Measurements from ENCODE around the gene LITAF. TPM values are rescaled to one million over a fixed set of nuclear protein-coding genes. Genes with fewer than 3 reads are reported as not detected.

LITAF gene
- total and polyA plus RNA-seq, 12 donors, result 17.3 to 83.2 (median 51.3) TPM

DNA sequence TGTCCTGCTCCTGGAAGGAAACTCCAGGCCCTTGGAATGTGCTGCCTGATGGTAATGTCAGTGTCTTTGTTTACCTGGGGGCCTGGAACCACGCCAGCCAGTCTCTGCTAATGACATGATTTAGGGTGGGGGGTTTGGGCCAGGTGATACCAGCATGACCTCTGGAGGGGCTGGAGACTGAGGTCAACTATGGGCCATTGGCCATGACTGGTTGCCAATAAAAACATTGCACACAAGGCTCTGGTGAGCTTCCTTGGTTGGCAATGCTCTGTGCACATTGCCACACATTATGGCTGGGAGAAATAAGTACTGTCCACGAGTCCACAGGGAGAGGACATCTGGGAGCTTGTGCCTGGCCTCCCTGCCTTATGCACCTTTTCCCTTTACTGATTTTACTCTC is 52.5 kb downstream of the LITAF start:
- Histone ChIP-seq H3K27me3 (no peaks in the 10 kb centered on the region), H3K4me1 (replicated peaks in 1 of 2) (no peaks in the 10 kb centered on the region), H3K36me3 (replicated peaks in 1 of 2) (no peaks in the 10 kb centered on the region), H3K4me3 (no peak overlapping the region), H3K9me3 (replicated peaks in 1 of 3) (no peaks in the 10 kb centered on the region), H3K27ac (no peak overlapping the region)
- intact Hi-C loops (cut with DNase I), result loop anchor here in 1 of 2 donors (5.0 to 10.0 kb wide), 4 partner anchors 127 to 278 kb away; no protein-coding TSS in a partner anchor
- TF ChIP-seq, protein P1, sequence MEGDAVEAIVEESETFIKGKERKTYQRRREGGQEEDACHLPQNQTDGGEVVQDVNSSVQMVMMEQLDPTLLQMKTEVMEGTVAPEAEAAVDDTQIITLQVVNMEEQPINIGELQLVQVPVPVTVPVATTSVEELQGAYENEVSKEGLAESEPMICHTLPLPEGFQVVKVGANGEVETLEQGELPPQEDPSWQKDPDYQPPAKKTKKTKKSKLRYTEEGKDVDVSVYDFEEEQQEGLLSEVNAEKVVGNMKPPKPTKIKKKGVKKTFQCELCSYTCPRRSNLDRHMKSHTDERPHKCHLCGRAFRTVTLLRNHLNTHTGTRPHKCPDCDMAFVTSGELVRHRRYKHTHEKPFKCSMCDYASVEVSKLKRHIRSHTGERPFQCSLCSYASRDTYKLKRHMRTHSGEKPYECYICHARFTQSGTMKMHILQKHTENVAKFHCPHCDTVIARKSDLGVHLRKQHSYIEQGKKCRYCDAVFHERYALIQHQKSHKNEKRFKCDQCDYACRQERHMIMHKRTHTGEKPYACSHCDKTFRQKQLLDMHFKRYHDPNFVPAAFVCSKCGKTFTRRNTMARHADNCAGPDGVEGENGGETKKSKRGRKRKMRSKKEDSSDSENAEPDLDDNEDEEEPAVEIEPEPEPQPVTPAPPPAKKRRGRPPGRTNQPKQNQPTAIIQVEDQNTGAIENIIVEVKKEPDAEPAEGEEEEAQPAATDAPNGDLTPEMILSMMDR (IDR thresholded peaks at IDR 0.05), result no peak
- TF ChIP-seq POLR2A (IDR thresholded peaks at IDR 0.05), result no peak
- DNase-seq, result peak in 1 of 7 donors; percentile 7
- 45 to 62% (median 58%) methylated on average over 1 to 2 of the region's 2 CpGs for WGBS, 4 donors

GRCh38 chr16:11533588-11533987 is 53.1 kb downstream of the LITAF start:
- TF ChIP-seq POLR2A (IDR thresholded peaks at IDR 0.05), result no peak
- TF ChIP-seq, protein P1 (IDR thresholded peaks at IDR 0.05), result no peak
- H3K4me3 ChIP-seq, result no peak overlapping the region
- WGBS, 4 donors, result 74 to 81% (median 77%) methylated on average over 5 of the region's 5 CpGs
- DNase-seq, result no peak
- H3K9me3 ChIP-seq (replicated peaks in 1 of 3), result no peaks in the 10 kb centered on the region
- intact Hi-C loops (cut with DNase I), result loop anchor here in 1 of 2 donors (2.0 to 10.0 kb wide), 5 partner anchors 107 to 279 kb away; no protein-coding TSS in a partner anchor
- H3K36me3 ChIP-seq (replicated peaks in 1 of 2), result no peaks in the 10 kb centered on the region
- no peaks in the 10 kb centered on the region for H3K4me1 ChIP-seq (replicated peaks in 1 of 2)
- no peak overlapping the region for H3K27ac ChIP-seq
- H3K27me3 ChIP-seq, result no peaks in the 10 kb centered on the region

DNA sequence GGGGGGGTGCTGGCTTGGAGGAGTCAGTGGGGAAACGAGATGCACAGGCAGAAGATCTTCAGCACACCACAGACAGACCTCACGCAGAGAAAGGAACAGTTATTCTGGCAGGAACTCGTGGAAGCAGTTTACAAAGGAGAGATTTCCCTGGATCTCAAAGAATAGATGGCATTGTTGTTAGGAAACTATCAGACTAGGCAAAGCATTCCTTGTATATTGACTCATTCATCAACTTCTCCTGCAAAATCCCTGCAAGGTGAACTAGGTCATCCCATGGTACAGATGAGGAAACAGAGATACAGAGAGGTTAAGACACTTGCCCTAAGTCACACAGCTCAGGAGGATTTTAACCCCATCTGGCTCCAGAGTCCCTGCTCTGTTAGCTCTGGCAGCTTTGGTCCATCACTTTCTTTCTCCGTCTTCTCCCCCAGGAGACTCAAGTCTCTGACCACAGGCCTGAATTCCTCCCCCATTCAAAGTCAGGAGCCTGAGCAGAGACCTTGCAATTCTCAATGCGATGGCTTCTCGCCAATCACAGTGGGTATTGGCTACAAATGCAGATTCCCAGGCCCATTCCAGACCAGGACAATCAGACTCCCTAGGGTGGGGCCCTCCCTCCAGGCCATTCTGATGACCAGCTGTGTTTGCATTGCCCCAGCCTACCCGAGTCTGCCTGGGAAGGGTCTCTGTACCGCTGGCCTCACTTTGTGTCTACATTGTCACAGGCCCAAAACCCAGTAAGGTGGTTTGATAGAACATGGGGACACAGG is 56.4 kb downstream of the LITAF start:
- no peaks in the 10 kb centered on the region for H3K4me1 ChIP-seq (replicated peaks in 1 of 2)
- no peaks in the 10 kb centered on the region for H3K9me3 ChIP-seq (replicated peaks in 1 of 3)
- TF ChIP-seq, protein P1 (IDR thresholded peaks at IDR 0.05), result no peak
- no peak for TF ChIP-seq POLR2A (IDR thresholded peaks at IDR 0.05)
- no peak overlapping the region for H3K4me3 ChIP-seq
- no peak overlapping the region for H3K27ac ChIP-seq
- peaks cover 4% of the 10 kb centered on the region for H3K27me3 ChIP-seq
- no peak for DNase-seq
- intact Hi-C loops (cut with DNase I), result loop anchor here in 1 of 2 donors (5.0 to 10.0 kb wide), 4 partner anchors 123 to 282 kb away; no protein-coding TSS in a partner anchor
- 77 to 84% (median 81%) methylated on average over 6 to 8 of the region's 8 CpGs for WGBS, 4 donors
- H3K36me3 ChIP-seq (replicated peaks in 1 of 2), result no peaks in the 10 kb centered on the region

GRCh38 chr16:11529285-11529684 is 57.4 kb downstream of the LITAF start:
- TF ChIP-seq, protein P1 (IDR thresholded peaks at IDR 0.05), result no peak
- TF ChIP-seq POLR2A (IDR thresholded peaks at IDR 0.05), result no peak
- Histone ChIP-seq H3K36me3 (replicated peaks in 1 of 2) (no peaks in the 10 kb centered on the region), H3K4me3 (no peak overlapping the region), H3K4me1 (replicated peaks in 1 of 2) (no peaks in the 10 kb centered on the region), H3K9me3 (replicated peaks in 1 of 3) (no peaks in the 10 kb centered on the region), H3K27ac (no peak overlapping the region), H3K27me3 (peaks cover 4% of the 10 kb centered on the region)
- WGBS, 4 donors, result 71 to 89% (median 78%) methylated on average over 4 of the region's 4 CpGs
- intact Hi-C loops (cut with DNase I), result no loop called here
- no peak for DNase-seq

Data from adrenal gland (tissue), 12 donors.